Measurements from ENCODE around the gene STK24. TPM values are rescaled to one million over a fixed set of nuclear protein-coding genes. Genes with fewer than 3 reads are reported as not detected.

STK24 gene
- polyA plus RNA-seq, 1 of the 3 experiments (the other 2 are of a cell fraction), result 30.5 TPM

- Histone ChIP-seq H3K4me3 (ENCODE audit: low read depth in 2 of 2, low read length in 1 of 2) (no peak overlapping the region), H3K4me1 (ENCODE audit: control insufficient read depth in 1 of 2, insufficient read depth in 2 of 2, low read depth in 1 of 2, low read length in 1 of 2) (no peaks in the 10 kb centered on the region; a peak in 1 of 4 replicates), H3K9me3 (no peaks in the 10 kb centered on the region), H3F3A (replicated peaks; ENCODE audit: insufficient read depth) (no peaks in the 10 kb centered on the region), H2AFZ (ENCODE audit: low read depth) (no peak overlapping the region), H3K27ac (ENCODE audit: low read depth in 2 of 2, low read length in 1 of 2) (no peak overlapping the region), H3K36me3 (replicated peaks in 1 of 2; ENCODE audit: control insufficient read depth in 1 of 2, insufficient read depth in 2 of 2, low read length in 1 of 2) (peaks cover 0 to 13% of the 10 kb centered on the region in 2 experiments), H3K9ac (no peak overlapping the region), H3K9me2 (no peaks in the 10 kb centered on the region), H3K27me3 (ENCODE audit: insufficient read depth) (no peaks in the 10 kb centered on the region), H3K79me2 (ENCODE audit: insufficient read depth) (no peaks in the 10 kb centered on the region), H3K4me2 (no peak overlapping the region), H4K20me1 (ENCODE audit: insufficient read depth) (no peaks in the 10 kb centered on the region)
- CTCF ChIA-PET, result interaction anchor here (1.0 to 7.2 kb wide), 2 partner anchors 12 to 239 kb away, joined by 3 to 47 read pairs; no protein-coding TSS in a partner anchor
- POLR2A ChIA-PET, result no interaction called here
- TF ChIP-seq EZH2phosphoT487 (IDR thresholded peaks at IDR 0.05; ENCODE audit: borderline replicate concordance, low read depth) (no peak), CTCF (IDR thresholded peaks at IDR 0.05) (no peak), IRF3 (IDR thresholded peaks at IDR 0.05; ENCODE audit: low read depth, low read length) (no peak)
- no peak for DNase-seq
- 97% methylated on average over 5 of the region's 6 CpGs for WGBS (ENCODE audit: low lambda C conversion rate)
These were observed 142.8 kb downstream of the STK24 start for GRCh38 chr13:98434060-98434459.

GRCh38 chr13:98433654-98434053, 143.3 kb downstream of the STK24 start:
- POLR2A ChIA-PET, result no interaction called here
- CTCF ChIA-PET, result interaction anchor here (1.0 to 7.2 kb wide), 2 partner anchors 13 to 240 kb away, joined by 3 to 47 read pairs; no protein-coding TSS in a partner anchor
- Histone ChIP-seq H3F3A (replicated peaks; ENCODE audit: insufficient read depth) (no peaks in the 10 kb centered on the region), H3K4me2 (no peak overlapping the region), H3K9me2 (no peaks in the 10 kb centered on the region), H3K27me3 (ENCODE audit: insufficient read depth) (no peaks in the 10 kb centered on the region), H3K79me2 (ENCODE audit: insufficient read depth) (no peaks in the 10 kb centered on the region), H2AFZ (ENCODE audit: low read depth) (no peak overlapping the region), H3K4me1 (ENCODE audit: control insufficient read depth in 1 of 2, insufficient read depth in 2 of 2, low read depth in 1 of 2, low read length in 1 of 2) (no peaks in the 10 kb centered on the region; a peak in 1 of 4 replicates), H3K27ac (ENCODE audit: low read depth in 2 of 2, low read length in 1 of 2) (no peak overlapping the region), H3K4me3 (ENCODE audit: low read depth in 2 of 2, low read length in 1 of 2) (no peak overlapping the region), H4K20me1 (ENCODE audit: insufficient read depth) (no peaks in the 10 kb centered on the region), H3K9ac (no peak overlapping the region), H3K9me3 (no peaks in the 10 kb centered on the region), H3K36me3 (replicated peaks in 1 of 2; ENCODE audit: control insufficient read depth in 1 of 2, insufficient read depth in 2 of 2, low read length in 1 of 2) (peaks cover 0 to 9% of the 10 kb centered on the region in 2 experiments)
- 94% methylated on average over 10 of the region's 10 CpGs for WGBS (ENCODE audit: low lambda C conversion rate)
- TF ChIP-seq FOSL2 (IDR thresholded peaks at IDR 0.05; ENCODE audit: borderline replicate concordance, low read depth) (no peak), USF1 (IDR thresholded peaks at IDR 0.05; ENCODE audit: borderline replicate concordance, low read depth) (no peak), FOXJ3 (CRISPR knock-in tag; IDR thresholded peaks at IDR 0.05) (no peak), EZH2phosphoT487 (IDR thresholded peaks at IDR 0.05; ENCODE audit: borderline replicate concordance, low read depth) (no peak), RAD21 (IDR thresholded peaks at IDR 0.05; ENCODE audit: low read length) (no peak), CTCF (IDR thresholded peaks at IDR 0.05) (no peak), YY1 (IDR thresholded peaks at IDR 0.05; ENCODE audit: low read depth) (no peak)
- no peak for DNase-seq
